ENCODE measurements around the gene PEX10. TPM values are rescaled to one million over a fixed set of nuclear protein-coding genes. Genes with fewer than 3 reads are reported as not detected.

PEX10 gene
- total RNA-seq, 6 experiments from 2014 or later: 7.4 to 24.3 (median 10.5) TPM

GRCh38 chr1:2397007-2397679 is 15.2 kb downstream of the PEX10 start:
- peaks cover 0 to 59% (median 29%) of the 10 kb centered on the region in 4 donors for H3K36me3 ChIP-seq

GRCh38 chr1:2396476-2396875 is 15.9 kb downstream of the PEX10 start:
- no peak for DNase-seq
- Histone ChIP-seq H3K4me3 (no peak overlapping the region), H3K27ac (no peak overlapping the region), H3K36me3 (peaks cover 0 to 53% (median 26%) of the 10 kb centered on the region in 4 donors), H3K27me3 (no peaks in the 10 kb centered on the region), H3K4me1 (peaks cover 0 to 21% (median 5%) of the 10 kb centered on the region in 4 donors), H3K9me3 (no peaks in the 10 kb centered on the region)
- intact Hi-C loops (cut with DNase I): no loop called here
- 94% methylated on average over 5 of the region's 5 CpGs for WGBS (ENCODE audit: insufficient coverage, low coverage, low lambda C conversion rate, missing lambda C conversion rate)
- no peak for ATAC-seq
- TF ChIP-seq CTCF (IDR thresholded peaks at IDR 0.05) (no peak), POLR2A (IDR thresholded peaks at IDR 0.05) (no peak)

More at GRCh38 chr1:2397007-2397679, 15.2 kb downstream of the PEX10 start:
- no peak for ATAC-seq
- no peaks in the 10 kb centered on the region for H3K27me3 ChIP-seq
- WGBS (ENCODE audit: insufficient coverage, low coverage, low lambda C conversion rate, missing lambda C conversion rate): 80% methylated on average over 8 of the region's 19 CpGs
- no peak overlapping the region for H3K4me3 ChIP-seq
- no peak overlapping the region for H3K27ac ChIP-seq
- H3K4me1 ChIP-seq: peaks cover 0 to 21% (median 5%) of the 10 kb centered on the region in 4 donors
- intact Hi-C loops (cut with DNase I): no loop called here
- TF ChIP-seq POLR2A (IDR thresholded peaks at IDR 0.05): no peak
- no peak for TF ChIP-seq CTCF (IDR thresholded peaks at IDR 0.05)
- no peak for DNase-seq
- H3K9me3 ChIP-seq: no peaks in the 10 kb centered on the region

GRCh38 chr1:2396059-2396458 is 16.3 kb downstream of the PEX10 start:
- Histone ChIP-seq H3K27ac (no peak overlapping the region), H3K36me3 (peaks cover 0 to 53% (median 25%) of the 10 kb centered on the region in 4 donors), H3K9me3 (no peaks in the 10 kb centered on the region), H3K27me3 (no peaks in the 10 kb centered on the region), H3K4me3 (no peak overlapping the region), H3K4me1 (peaks cover 0 to 21% (median 5%) of the 10 kb centered on the region in 4 donors)
- TF ChIP-seq POLR2A (IDR thresholded peaks at IDR 0.05) (no peak), CTCF (IDR thresholded peaks at IDR 0.05) (no peak)
- ATAC-seq (no peak), DNase-seq (no peak)
- intact Hi-C loops (cut with DNase I): no loop called here
- WGBS (ENCODE audit: insufficient coverage, low coverage, low lambda C conversion rate, missing lambda C conversion rate): 85% methylated on average over 15 of the region's 17 CpGs

- peaks cover 0 to 46% (median 22%) of the 10 kb centered on the region in 4 donors for H3K36me3 ChIP-seq
- TF ChIP-seq POLR2A (IDR thresholded peaks at IDR 0.05) (no peak), CTCF (IDR thresholded peaks at IDR 0.05) (no peak)
- no peak for DNase-seq
- H3K27ac ChIP-seq: no peak overlapping the region
- no peaks in the 10 kb centered on the region for H3K9me3 ChIP-seq
- H3K4me1 ChIP-seq: peaks cover 0 to 21% (median 5%) of the 10 kb centered on the region in 4 donors
- H3K4me3 ChIP-seq: no peak overlapping the region
- no peak for ATAC-seq
- WGBS (ENCODE audit: insufficient coverage, low coverage, low lambda C conversion rate, missing lambda C conversion rate): 83% methylated on average over 4 of the region's 10 CpGs
- no peaks in the 10 kb centered on the region for H3K27me3 ChIP-seq
- intact Hi-C loops (cut with DNase I): no loop called here
Measured at GRCh38 chr1:2395245-2395644, 17.1 kb downstream of the PEX10 start.
